ENCODE measurements around the gene HOXD11.

DNA sequence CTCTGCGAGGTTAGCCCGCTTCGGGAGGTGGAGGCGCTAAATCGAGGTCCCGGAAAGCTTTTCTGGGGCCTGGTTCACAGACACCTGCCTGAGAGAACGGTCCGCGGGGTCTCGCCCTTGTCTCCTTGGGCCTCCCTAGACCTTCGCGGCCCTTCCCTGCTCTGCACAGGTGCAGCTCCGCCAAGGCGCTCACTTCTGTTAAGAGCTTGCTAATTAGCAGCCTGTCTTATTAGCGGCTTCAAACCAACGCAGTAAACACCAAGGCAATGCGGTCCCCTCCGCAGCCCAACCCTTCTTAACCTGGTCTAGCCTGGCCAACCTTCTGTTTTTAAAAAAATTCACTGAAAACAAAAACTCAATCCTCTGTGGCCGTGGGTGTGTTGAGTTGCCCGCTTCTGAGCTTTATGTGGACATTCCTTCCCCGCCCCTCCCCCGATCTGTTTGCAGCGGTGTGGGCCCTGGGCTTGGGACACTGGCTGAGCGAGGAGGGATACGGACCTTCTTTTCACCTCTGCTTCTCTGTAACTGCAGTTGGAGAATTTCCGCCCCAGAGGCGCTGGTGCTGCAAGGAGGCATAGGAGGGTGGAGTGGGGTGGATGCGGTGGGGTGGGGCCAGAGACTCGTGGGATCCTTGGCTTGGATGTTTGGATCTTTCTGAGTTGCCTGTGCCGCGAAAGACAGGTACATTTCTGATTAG is 40.9 kb downstream of the HOXD11 start:
- TF ChIP-seq CTCF (IDR thresholded peaks at IDR 0.05) (no peak), POLR2A (IDR thresholded peaks at IDR 0.05) (no peak)
